Gastroesophageal sphincter (tissue), 4 donors: Measurements from ENCODE around the gene SMAD6. TPM values are rescaled to one million over a fixed set of nuclear protein-coding genes. Genes with fewer than 3 reads are reported as not detected.

ENCODE experiments used
- ATAC-seq: fragments of 150-250 bp; one replicate; pipeline ENCODE4 v1.9.1; 2016; ENCODE audit warnings: mild to moderate bottlenecking, moderate library complexity
- H3K27ac ChIP-seq, 4 donors: fragments of 200-600 bp; sonication (generic) in 3 of 4; 1 replicate in 3 of 4; 2 replicates in 1 of 4; pipeline ENCODE4 v1.5.1; 2016 to 2019
- H3K27me3 ChIP-seq: fragments of 200-600 bp; sonication (generic); one replicate; pipeline ENCODE4 v1.5.1; 2019
- H3K36me3 ChIP-seq, 2 donors: fragments of 200-600 bp; sonication (generic); one replicate each; pipeline ENCODE4 v1.5.1; 2019; ENCODE audit warnings: control low read depth in 1 of 2
- H3K4me1 ChIP-seq, 3 donors: fragments of 200-600 bp; sonication (generic); 1 replicate in 2 of 3; 2 replicates in 1 of 3; pipeline ENCODE4 v1.5.1; 2016 to 2019; ENCODE audit warnings: control low read depth in 2 of 3
- H3K4me3 ChIP-seq, 2 donors: fragments of 200-600 bp; sonication (generic); one replicate each; pipeline ENCODE4 v1.5.1; 2019; ENCODE audit warnings: mild to moderate bottlenecking in 1 of 2, moderate library complexity in 1 of 2
- H3K9me3 ChIP-seq, 3 donors: fragments of 200-600 bp; sonication (generic); one replicate each; pipeline ENCODE4 v1.5.1; 2017 to 2019; ENCODE audit warnings: control low read depth in 2 of 3
- CTCF ChIP-seq, 4 experiments: fragments of 200-600 bp in 2 of 4; fragments of 450-650 bp in 2 of 4; sonication (generic) in 1 of 4; IDR thresholded peaks; one replicate each; pipeline ENCODE4 v1.5.1; 2017 to 2019; ENCODE audit warnings: antibody characterized with exemption in 4 of 4, mild to moderate bottlenecking in 2 of 4, moderate library complexity in 2 of 4
- EP300 ChIP-seq: sonication (generic); formaldehyde crosslinking; IDR thresholded peaks from one replicate; pipeline ENCODE4 v1.6.1; 2017; ENCODE audit warnings: antibody characterized with exemption, mild to moderate bottlenecking
- POLR2A ChIP-seq, 2 donors: fragments of 450-650 bp; IDR thresholded peaks; one replicate each; pipeline ENCODE4 v1.6.1; 2017; ENCODE audit warnings: antibody characterized with exemption in 2 of 2, mild to moderate bottlenecking in 2 of 2, moderate library complexity in 1 of 2
- POLR2AphosphoS5 ChIP-seq: sonication (generic); formaldehyde crosslinking; IDR thresholded peaks from one replicate; pipeline ENCODE4 v1.6.1; 2017; ENCODE audit warnings: antibody characterized with exemption
- WGBS, 2 donors: methylation state at CpG; one replicate each; pipeline ENCODE4 v1.1.5; 2018; ENCODE audit warnings: low coverage in 1 of 2; 5-methylcytosine and 5-hydroxymethylcytosine counted together
- total RNA-seq, 4 donors: library from RNA; depleted of rRNA; stranded (reverse); fragments of >200 nt; gene quantifications; one replicate each; pipeline ENCODE4 v1.1.0, GENCODE V29; 2016

SMAD6 gene
- total RNA-seq, 4 donors from 2014 or later: 9.9 to 11.2 (median 10.9) TPM

- TF ChIP-seq POLR2AphosphoS5: no peak
- TF ChIP-seq POLR2A (IDR thresholded peaks at IDR 0.05): no peak
- TF ChIP-seq EP300: no peak
- no peak for TF ChIP-seq CTCF (IDR thresholded peaks at IDR 0.05)
- Histone ChIP-seq H3K27ac (no peak overlapping the region), H3K9me3 (no peaks in the 10 kb centered on the region), H3K4me1 (no peaks in the 10 kb centered on the region), H3K4me3 (no peak overlapping the region), H3K27me3 (no peaks in the 10 kb centered on the region), H3K36me3 (no peaks in the 10 kb centered on the region)
- no peak for ATAC-seq
- 80% methylated on average over 2 of the region's 5 CpGs; no CpG with 5 or more reads in 1 of the 2 donors for whole genome bisulfite sequencing, 2 donors
Measured at GRCh38 chr15:66820481-66821176, 118.6 kb downstream of the SMAD6 start.

- no peaks in the 10 kb centered on the region for H3K9me3 ChIP-seq
- no peak for TF ChIP-seq EP300
- TF ChIP-seq POLR2AphosphoS5: no peak
- TF ChIP-seq CTCF (IDR thresholded peaks at IDR 0.05): no peak
- TF ChIP-seq POLR2A (IDR thresholded peaks at IDR 0.05): no peak
- H3K36me3 ChIP-seq: no peaks in the 10 kb centered on the region
- H3K27me3 ChIP-seq: no peaks in the 10 kb centered on the region
- no peak overlapping the region for H3K4me3 ChIP-seq
- H3K4me1 ChIP-seq: no peaks in the 10 kb centered on the region
- H3K27ac ChIP-seq: no peak overlapping the region
- 88 to 100% methylated on average over 1 to 2 of the region's 4 CpGs for WGBS, 2 donors
- ATAC-seq: no peak
Measured at GRCh38 chr15:66821307-66821706, 119.3 kb downstream of the SMAD6 start.

- H3K4me3 ChIP-seq: no peak overlapping the region
- TF ChIP-seq CTCF (IDR thresholded peaks at IDR 0.05) (no peak), POLR2A (IDR thresholded peaks at IDR 0.05) (no peak), EP300 (no peak), POLR2AphosphoS5 (no peak)
- no peaks in the 10 kb centered on the region for H3K36me3 ChIP-seq
- no peaks in the 10 kb centered on the region for H3K4me1 ChIP-seq
- no peak overlapping the region for H3K27ac ChIP-seq
- ATAC-seq: no peak
- H3K27me3 ChIP-seq: no peaks in the 10 kb centered on the region
- WGBS, 2 donors: 88 to 90% methylated on average over 2 to 7 of the region's 8 CpGs
- H3K9me3 ChIP-seq: no peaks in the 10 kb centered on the region
Measured at GRCh38 chr15:66822114-66822513, 120.1 kb downstream of the SMAD6 start.

GRCh38 chr15:66822576-66822975 is 120.5 kb downstream of the SMAD6 start:
- TF ChIP-seq POLR2A (IDR thresholded peaks at IDR 0.05): no peak
- Histone ChIP-seq H3K36me3 (no peaks in the 10 kb centered on the region), H3K27me3 (no peaks in the 10 kb centered on the region), H3K9me3 (no peaks in the 10 kb centered on the region), H3K4me3 (no peak overlapping the region), H3K27ac (no peak overlapping the region), H3K4me1 (no peaks in the 10 kb centered on the region)
- WGBS, 2 donors: 83 to 94% methylated on average over 1 to 3 of the region's 4 CpGs
- no peak for ATAC-seq

GRCh38 chr15:66823601-66824000 is 121.6 kb downstream of the SMAD6 start:
- no peaks in the 10 kb centered on the region for H3K4me1 ChIP-seq
- 89% methylated on average over 5 of the region's 9 CpGs; no CpG with 5 or more reads in 1 of the 2 donors for WGBS, 2 donors

More at GRCh38 chr15:66823601-66824000, 121.6 kb downstream of the SMAD6 start:
- no peak overlapping the region for H3K27ac ChIP-seq
- no peak overlapping the region for H3K4me3 ChIP-seq
- no peaks in the 10 kb centered on the region for H3K9me3 ChIP-seq
- TF ChIP-seq CTCF (IDR thresholded peaks at IDR 0.05) (no peak), POLR2AphosphoS5 (no peak), POLR2A (IDR thresholded peaks at IDR 0.05) (no peak), EP300 (no peak)
- H3K36me3 ChIP-seq: no peaks in the 10 kb centered on the region
- no peak for ATAC-seq
- no peaks in the 10 kb centered on the region for H3K27me3 ChIP-seq
